ENCODE results near the gene HDAC3. TPM values are rescaled to one million over a fixed set of nuclear protein-coding genes. Genes with fewer than 3 reads are reported as not detected.
A peak's percentile ranks its signal among the peaks of the same experiment; 100 is the strongest.

The HDAC3 gene
- total RNA-seq, 2 donors from 2014 or later = 73.3 to 78.9 TPM

DNA sequence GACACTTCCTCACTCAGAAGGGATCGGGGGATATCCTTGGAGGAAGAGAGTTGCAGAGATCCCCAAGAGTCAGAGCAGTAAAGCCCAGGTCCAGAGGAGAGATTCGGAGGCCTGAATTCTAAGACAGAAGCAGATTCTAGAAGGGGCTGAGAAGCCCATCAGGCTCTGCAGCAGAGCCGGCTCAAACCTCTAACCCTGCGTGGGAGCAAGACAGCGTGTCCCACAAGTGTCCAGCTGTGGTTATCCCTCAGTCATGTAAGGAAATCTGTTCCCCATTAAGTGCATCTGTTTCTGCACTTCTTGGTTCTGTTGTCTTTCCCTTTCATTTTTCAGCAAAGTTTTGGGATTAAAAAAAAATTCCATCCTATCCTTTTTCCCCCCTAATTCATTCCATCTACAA lies 13.0 kb downstream of the HDAC3 start:
- H3K27me3 ChIP-seq (ENCODE audit: control insufficient read depth, insufficient read depth, low read length, poor library complexity, severe bottlenecking) = no peaks in the 10 kb centered on the region
- H3K9ac ChIP-seq (ENCODE audit: extremely low read depth, low read length, poor library complexity, severe bottlenecking) = no peak overlapping the region
- H3K4me3 Mint-ChIP-seq = no peak overlapping the region
- DNase-seq = no peak
- H3K36me3 ChIP-seq (ENCODE audit: control insufficient read depth, insufficient read depth, low read length) = peaks cover 82% of the 10 kb centered on the region
- no peaks in the 10 kb centered on the region for H3K4me1 Mint-ChIP-seq
- H3K9me3 ChIP-seq (ENCODE audit: control insufficient read depth, low read length) = no peaks in the 10 kb centered on the region
- no peak overlapping the region for H3K4me3 ChIP-seq (ENCODE audit: low read length)
- no peak overlapping the region for H3K27ac ChIP-seq (ENCODE audit: low read depth, low read length)
- no peaks in the 10 kb centered on the region for H3K9me3 Mint-ChIP-seq
- TF ChIP-seq, protein P1, sequence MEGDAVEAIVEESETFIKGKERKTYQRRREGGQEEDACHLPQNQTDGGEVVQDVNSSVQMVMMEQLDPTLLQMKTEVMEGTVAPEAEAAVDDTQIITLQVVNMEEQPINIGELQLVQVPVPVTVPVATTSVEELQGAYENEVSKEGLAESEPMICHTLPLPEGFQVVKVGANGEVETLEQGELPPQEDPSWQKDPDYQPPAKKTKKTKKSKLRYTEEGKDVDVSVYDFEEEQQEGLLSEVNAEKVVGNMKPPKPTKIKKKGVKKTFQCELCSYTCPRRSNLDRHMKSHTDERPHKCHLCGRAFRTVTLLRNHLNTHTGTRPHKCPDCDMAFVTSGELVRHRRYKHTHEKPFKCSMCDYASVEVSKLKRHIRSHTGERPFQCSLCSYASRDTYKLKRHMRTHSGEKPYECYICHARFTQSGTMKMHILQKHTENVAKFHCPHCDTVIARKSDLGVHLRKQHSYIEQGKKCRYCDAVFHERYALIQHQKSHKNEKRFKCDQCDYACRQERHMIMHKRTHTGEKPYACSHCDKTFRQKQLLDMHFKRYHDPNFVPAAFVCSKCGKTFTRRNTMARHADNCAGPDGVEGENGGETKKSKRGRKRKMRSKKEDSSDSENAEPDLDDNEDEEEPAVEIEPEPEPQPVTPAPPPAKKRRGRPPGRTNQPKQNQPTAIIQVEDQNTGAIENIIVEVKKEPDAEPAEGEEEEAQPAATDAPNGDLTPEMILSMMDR (conservative IDR thresholded peaks at IDR 0.05) = no peak
- no peaks in the 10 kb centered on the region for H3K4me1 ChIP-seq (ENCODE audit: control insufficient read depth, insufficient read depth, low read length)
- peaks cover 46% of the 10 kb centered on the region for H3K36me3 Mint-ChIP-seq (ENCODE audit: low read depth)
- H3K27ac Mint-ChIP-seq = no peak overlapping the region
- 92% methylated on average over 5 of the region's 5 CpGs for WGBS, 2 experiments (ENCODE audit: insufficient coverage in 1 of 2, insufficient read length in 1 of 2)
- no peaks in the 10 kb centered on the region for H3K27me3 Mint-ChIP-seq (ENCODE audit: insufficient read depth)

DNA sequence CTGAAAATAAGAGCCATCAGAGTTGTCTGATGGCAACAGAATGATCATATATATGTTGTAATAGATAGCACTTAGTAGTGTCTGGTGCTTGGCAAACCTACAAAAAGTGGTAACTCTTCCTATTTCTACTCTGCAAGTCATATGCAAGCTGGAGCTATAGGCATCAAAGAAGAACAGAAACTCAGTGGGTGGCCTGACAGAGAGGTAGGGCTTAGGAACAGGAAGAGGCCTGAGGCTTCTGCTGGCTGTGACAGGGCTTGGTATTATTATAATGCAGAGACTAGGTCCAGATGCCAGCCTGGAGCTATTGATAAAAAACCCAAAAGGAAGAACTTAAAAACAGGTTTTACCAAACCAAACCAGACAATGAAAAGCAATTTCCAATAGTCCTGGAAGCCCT lies 13.5 kb downstream of the HDAC3 start:
- Mint-ChIP-seq H3K9me3 (no peaks in the 10 kb centered on the region), H3K4me3 (no peak overlapping the region), H3K27ac (no peak overlapping the region), H3K27me3 (ENCODE audit: insufficient read depth) (no peaks in the 10 kb centered on the region), H3K4me1 (no peaks in the 10 kb centered on the region), H3K36me3 (ENCODE audit: low read depth) (peaks cover 44% of the 10 kb centered on the region)
- no peak overlapping the region for H3K27ac ChIP-seq (ENCODE audit: low read depth, low read length)
- TF ChIP-seq, protein P1 (conservative IDR thresholded peaks at IDR 0.05) = no peak
- H3K4me1 ChIP-seq (ENCODE audit: control insufficient read depth, insufficient read depth, low read length) = no peaks in the 10 kb centered on the region
- H3K9ac ChIP-seq (ENCODE audit: extremely low read depth, low read length, poor library complexity, severe bottlenecking) = no peak overlapping the region
- DNase-seq = no peak
- no peak overlapping the region for H3K4me3 ChIP-seq (ENCODE audit: low read length)
- H3K9me3 ChIP-seq (ENCODE audit: control insufficient read depth, low read length) = no peaks in the 10 kb centered on the region
- H3K27me3 ChIP-seq (ENCODE audit: control insufficient read depth, insufficient read depth, low read length, poor library complexity, severe bottlenecking) = no peaks in the 10 kb centered on the region
- peaks cover 78% of the 10 kb centered on the region for H3K36me3 ChIP-seq (ENCODE audit: control insufficient read depth, insufficient read depth, low read length)

GRCh38 chr5:141618804-141619554 lies 17.7 kb downstream of the HDAC3 start, which contains the start of gene DIAPH1:
TSS of gene DIAPH1 (minus strand) at chr5:141619000. CDS start at chr5:141618914, 86 bp downstream.
- Histone ChIP-seq H3K9me3 (ENCODE audit: control insufficient read depth, low read length) (no peaks in the 10 kb centered on the region), H3K4me3 (ENCODE audit: low read length) (peak within 1 kb of the TSS; percentile 83), H3K9ac (ENCODE audit: extremely low read depth, low read length, poor library complexity, severe bottlenecking) (peak within 1 kb of the TSS; percentile 90), H3K36me3 (ENCODE audit: control insufficient read depth, insufficient read depth, low read length) (peaks cover 44% of the 10 kb centered on the region), H3K27me3 (ENCODE audit: control insufficient read depth, insufficient read depth, low read length, poor library complexity, severe bottlenecking) (no peaks in the 10 kb centered on the region), H3K27ac (ENCODE audit: low read depth, low read length) (peak within 1 kb of the TSS; percentile 58), H3K4me1 (ENCODE audit: control insufficient read depth, insufficient read depth, low read length) (peaks cover 3% of the 10 kb centered on the region)
- DNase-seq = peak; percentile 99
- Mint-ChIP-seq H3K36me3 (ENCODE audit: low read depth) (peaks cover 25% of the 10 kb centered on the region), H3K27ac (peak within 1 kb of the TSS; percentile 97), H3K9me3 (no peaks in the 10 kb centered on the region), H3K4me1 (peaks cover 31% of the 10 kb centered on the region), H3K4me3 (peak within 1 kb of the TSS; percentile 94), H3K27me3 (ENCODE audit: insufficient read depth) (no peaks in the 10 kb centered on the region)
- TF ChIP-seq, protein P1 (conservative IDR thresholded peaks at IDR 0.05) = peak; percentile 99
- WGBS, 2 experiments (ENCODE audit: insufficient coverage in 1 of 2, insufficient read length in 1 of 2) = 4 to 11% methylated on average over 16 to 70 of the region's 70 CpGs

Measured in endodermal cell (in vitro differentiated cells).